Fibroblast of lung (primary cell): Measurements from ENCODE around the gene TMEM184A. TPM values are rescaled to one million over a fixed set of nuclear protein-coding genes. Genes with fewer than 3 reads are reported as not detected.

Experiments
- DNase-seq, 2 donors: peaks; one replicate each; pipeline versions ENCODE4 v3.0.0 to v3.0.0-alpha.2; 2010; ENCODE audit warnings: low read depth in 2 of 2
- H2AFZ ChIP-seq: 2 replicates; pipeline ENCODE4 v1.5.1; 2012; ENCODE audit warnings: low read length, control low read depth, inconsistent platforms
- H3K27ac ChIP-seq: 2 replicates; pipeline ENCODE4 v1.5.1; 2011; ENCODE audit warnings: low read length, control low read depth; ENCODE audit not compliant: insufficient read depth
- H3K27me3 ChIP-seq: 2 replicates; pipeline ENCODE4 v1.5.1; 2011; ENCODE audit warnings: mild to moderate bottlenecking, low read length; ENCODE audit not compliant: control insufficient read depth, insufficient read depth
- H3K36me3 ChIP-seq: 2 replicates; pipeline ENCODE4 v1.5.1; 2011; ENCODE audit warnings: low read length; ENCODE audit not compliant: control insufficient read depth, insufficient read depth
- H3K4me1 ChIP-seq: 2 replicates; pipeline ENCODE4 v1.5.1; 2011; ENCODE audit warnings: low read length; ENCODE audit not compliant: control insufficient read depth, insufficient read depth; ENCODE audit errors: extremely low read depth
- H3K4me2 ChIP-seq: 2 replicates; pipeline ENCODE4 v1.5.1; 2011; ENCODE audit warnings: low read length, control low read depth; ENCODE audit not compliant: insufficient read depth; ENCODE audit errors: extremely low read depth
- H3K4me3 ChIP-seq, 4 experiments: fragments of 200-600 bp in 1 of 4; sonication (generic) in 1 of 4; replicated peaks in 1 of 4; 2 replicates each; pipeline ENCODE4 v1.5.1; 2011 to 2016; ENCODE audit warnings: low read length in 4 of 4, low read depth in 3 of 4, mild to moderate bottlenecking in 3 of 4, control low read depth in 2 of 4, inconsistent platforms in 1 of 4, mixed read lengths in 1 of 4; ENCODE audit not compliant: insufficient read depth in 1 of 4; ENCODE audit errors: control extremely low read depth in 1 of 4
- H3K79me2 ChIP-seq: 2 replicates; pipeline ENCODE4 v1.5.1; 2012; ENCODE audit warnings: mild to moderate bottlenecking, low read length, inconsistent platforms; ENCODE audit not compliant: control insufficient read depth, insufficient read depth
- H3K9ac ChIP-seq: 2 replicates; pipeline ENCODE4 v1.5.1; 2011; ENCODE audit warnings: mild to moderate bottlenecking, low read length, control low read depth; ENCODE audit not compliant: insufficient read depth
- H3K9me3 ChIP-seq: 2 replicates; pipeline ENCODE4 v1.5.1; 2012; ENCODE audit warnings: low read depth, low read length; ENCODE audit not compliant: control insufficient read depth, insufficient read depth
- H4K20me1 ChIP-seq: 2 replicates; pipeline ENCODE4 v1.5.1; 2011; ENCODE audit warnings: low read length; ENCODE audit not compliant: control insufficient read depth, insufficient read depth; ENCODE audit errors: extremely low read depth
- CTCF ChIP-seq, 2 donors: IDR thresholded peaks in 1 of 2; conservative IDR thresholded peaks in 1 of 2; 1 replicate in 1 of 2; 2 replicates in 1 of 2; pipeline ENCODE4 v1.5.1; 2011 to 2012; ENCODE audit warnings: low read length in 2 of 2, control low read depth in 1 of 2, inconsistent platforms in 1 of 2, low read depth in 1 of 2, mild to moderate bottlenecking in 1 of 2
- EZH2 ChIP-seq: IDR thresholded peaks from 2 replicates; pipeline ENCODE4 v1.5.1; 2012; ENCODE audit warnings: low read length, control low read depth, mild to moderate bottlenecking; ENCODE audit errors: missing control alignments
- polyA plus RNA-seq, 2 donors: library from polyadenylated mRNA; depleted of rRNA in 1 of 2; stranded (reverse) in 1 of 2; unstranded in 1 of 2; fragments of >200 nt; gene quantifications; 2 replicates each; pipeline ENCODE4 v1.2.1, GENCODE V29; 2011 to 2012; ENCODE audit warnings: missing spikeins in 1 of 2
- total RNA-seq: library from RNA; depleted of rRNA; stranded (reverse); fragments of >200 nt; gene quantifications from 2 replicates; pipeline ENCODE4 v1.2.1, GENCODE V29; 2014

TMEM184A gene
- total and polyA plus RNA-seq, 2 donors (not counting 1 experiment from before 2014, with no cell fraction given): under 0.01 to 0.05 TPM

GRCh38 chr7:1576521-1577253, 20.7 kb upstream of the TMEM184A start:
- Histone ChIP-seq H3K27me3 (no peaks in the 10 kb centered on the region), H3K9ac (no peak overlapping the region), H3K79me2 (no peaks in the 10 kb centered on the region), H3K27ac (no peak overlapping the region), H3K4me2 (no peak overlapping the region), H3K4me3 (no peak overlapping the region), H2AFZ (no peak overlapping the region), H3K4me1 (no peaks in the 10 kb centered on the region), H4K20me1 (no peaks in the 10 kb centered on the region), H3K36me3 (no peaks in the 10 kb centered on the region), H3K9me3 (no peaks in the 10 kb centered on the region)
- TF ChIP-seq CTCF (conservative IDR thresholded peaks at IDR 0.05 in 1 of 2, IDR thresholded peaks at IDR 0.05 in 1 of 2; ENCODE audit: low read depth in 1 of 2, low read length in 2 of 2) (no peak), EZH2 (no peak)
- DNase-seq: no peak

- H3K4me2 ChIP-seq: no peak overlapping the region
- H4K20me1 ChIP-seq: no peaks in the 10 kb centered on the region
- no peaks in the 10 kb centered on the region for H3K27me3 ChIP-seq
- no peaks in the 10 kb centered on the region for H3K79me2 ChIP-seq
- no peak overlapping the region for H3K4me3 ChIP-seq
- no peaks in the 10 kb centered on the region for H3K4me1 ChIP-seq
- no peaks in the 10 kb centered on the region for H3K36me3 ChIP-seq
- DNase-seq: no peak
- H3K9ac ChIP-seq: no peak overlapping the region
- no peaks in the 10 kb centered on the region for H3K9me3 ChIP-seq
- H2AFZ ChIP-seq: no peak overlapping the region
- no peak for TF ChIP-seq EZH2
- no peak for TF ChIP-seq CTCF (conservative IDR thresholded peaks at IDR 0.05 in 1 of 2, IDR thresholded peaks at IDR 0.05 in 1 of 2; ENCODE audit: low read depth in 1 of 2, low read length in 2 of 2)
- H3K27ac ChIP-seq: no peak overlapping the region
These were observed 19.8 kb upstream of the TMEM184A start for GRCh38 chr7:1575809-1576208.

GRCh38 chr7:1572111-1572822, 16.3 kb upstream of the TMEM184A start:
- H3K27ac ChIP-seq: no peak overlapping the region

More at GRCh38 chr7:1572111-1572822, 16.3 kb upstream of the TMEM184A start:
- Histone ChIP-seq H3K4me1 (peaks cover 12% of the 10 kb centered on the region), H4K20me1 (no peaks in the 10 kb centered on the region), H3K4me3 (no peak overlapping the region), H2AFZ (no peak overlapping the region), H3K27me3 (no peaks in the 10 kb centered on the region), H3K36me3 (peaks cover 3% of the 10 kb centered on the region), H3K9me3 (no peaks in the 10 kb centered on the region), H3K79me2 (peaks cover 5% of the 10 kb centered on the region), H3K4me2 (no peak overlapping the region), H3K9ac (no peak overlapping the region)
- no peak for DNase-seq
- TF ChIP-seq EZH2 (no peak), CTCF (conservative IDR thresholded peaks at IDR 0.05 in 1 of 2, IDR thresholded peaks at IDR 0.05 in 1 of 2; ENCODE audit: low read depth in 1 of 2, low read length in 2 of 2) (no peak)
